Left cardiac atrium (tissue), 4 donors: ENCODE data around the gene MEI1. TPM values are rescaled to one million over a fixed set of nuclear protein-coding genes. Genes with fewer than 3 reads are reported as not detected.
A peak's percentile ranks its signal among the peaks of the same experiment; 100 is the strongest.
"Not testable (repeated sequence)": the region's sequence is repeated elsewhere in the genome, so short reads cannot be mapped to it uniquely, and the experiment has no call there.

Source experiments
- ATAC-seq, 2 donors: fragments of 200-7000 bp; cut with Tn5 transposase; one replicate each; pipeline ENCODE4 v1.9.1; 2020; ENCODE audit warnings: mild to moderate bottlenecking in 2 of 2, moderate library complexity in 2 of 2
- DNase-seq: peaks from one replicate; pipeline ENCODE4 v3.0.0-alpha.2; 2020
- intact Hi-C, 2 donors: fragments of 100-400 bp; cut with DNase I; formaldehyde crosslinking; loops; one replicate each; pipeline versions ENCODE4 v1.14.1 to v1.15.1; 2022 to 2023
- total RNA-seq, 2 donors: library from RNA; stranded (reverse); fragmentation: NEBNext Ultra II Directional; extraction: Animal tissue kit (Norgen Biotek cat#: 25700); gene quantifications; one replicate each; pipeline ENCODE4 v1.2.1, GENCODE V29; 2021
- donor health status: DM: no; HTN: yes; CAD: no.
- donor health status: DM: no; HTN: yes; CAD: no; lungs with severe emphysema.
- donor health status: DM: yes; HTN: yes; CAD: no.
- donor health status: Dilated cardiomyopathy.

MEI1 gene
- total RNA-seq, 2 donors from 2014 or later = 0.42 to 1.7 TPM

GRCh38 chr22:41826430-41827383 is 127.4 kb downstream of the MEI1 start:
- DNase-seq = no peak
- peak; percentile 45 to 62 for ATAC-seq
- intact Hi-C loops = loop anchor here in 1 of 2 donors (10.0 kb wide), 1 partner anchor 132 kb away; the partner anchor contains the start of gene MEI1

DNA sequence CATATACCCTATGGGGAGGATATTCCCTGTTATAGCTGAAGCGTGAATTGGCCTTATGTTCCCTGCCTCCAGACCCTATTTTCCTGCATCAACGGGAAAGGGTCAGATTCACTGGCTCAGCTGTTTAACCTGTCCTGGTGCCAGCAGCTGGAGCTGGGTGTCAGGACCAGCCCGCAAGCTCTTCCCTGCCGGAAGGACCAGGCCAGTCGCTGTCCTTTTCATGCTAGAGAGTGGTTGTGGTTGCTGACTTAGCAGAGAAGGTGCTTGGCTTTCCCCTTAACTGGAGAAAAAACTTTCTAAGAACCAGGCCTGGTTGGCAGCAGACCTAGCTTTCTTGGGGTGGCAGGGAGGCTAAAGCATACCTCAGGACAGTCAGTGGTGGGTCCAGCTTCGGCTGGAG is 128.4 kb downstream of the MEI1 start:
- no peak for ATAC-seq
- intact Hi-C loops = loop anchor here in 1 of 2 donors (10.0 kb wide), 1 partner anchor 133 kb away; the partner anchor contains the start of gene MEI1
- no peak for DNase-seq

GRCh38 chr22:41828516-41828915 is 129.2 kb downstream of the MEI1 start:
- intact Hi-C loops = loop anchor here in 1 of 2 donors (10.0 kb wide), 1 partner anchor 134 kb away; the partner anchor contains the start of gene MEI1
- DNase-seq (no peak), ATAC-seq (no peak)

DNA sequence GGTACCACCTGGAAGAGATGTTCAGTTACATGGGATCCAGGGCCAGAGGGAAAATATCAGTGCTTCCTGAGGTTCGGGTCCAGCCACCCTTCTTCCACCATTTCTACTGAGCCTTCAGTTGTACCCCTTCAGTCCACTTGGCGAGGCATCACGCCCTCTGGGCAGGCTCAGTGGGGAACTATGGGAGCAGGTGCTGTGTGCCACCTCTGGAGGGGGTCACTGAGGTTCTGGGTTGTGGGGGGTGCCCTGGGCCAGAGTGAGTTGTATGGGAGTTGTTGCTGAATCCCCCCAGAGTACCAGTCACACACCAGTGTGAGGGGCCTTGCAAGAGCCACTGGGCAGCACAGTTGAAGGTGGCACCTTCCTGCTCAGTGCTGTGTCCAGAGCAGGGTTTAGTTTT is 130.9 kb downstream of the MEI1 start:
- DNase-seq (no peak), ATAC-seq (no peak)
- intact Hi-C loops = no loop called here

DNA sequence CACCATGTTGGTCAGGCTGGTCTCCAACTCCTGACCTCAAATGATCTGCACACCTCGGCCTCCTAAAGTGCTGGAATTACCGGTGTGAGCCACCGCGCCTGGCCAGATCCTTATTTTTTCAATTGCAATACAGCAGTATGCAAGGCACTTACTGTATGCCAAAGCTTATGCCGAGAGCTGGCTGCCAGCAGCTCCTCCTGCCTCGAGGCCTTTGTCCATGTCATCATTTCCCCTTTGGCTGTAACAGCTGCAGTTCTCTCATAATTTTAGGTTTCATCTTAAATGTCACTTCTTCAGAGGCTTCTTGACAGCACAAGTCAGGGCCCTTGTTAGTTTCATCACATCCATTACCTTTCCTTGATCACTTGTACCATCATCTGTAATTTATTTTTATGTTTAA is 132.1 kb downstream of the MEI1 start:
- intact Hi-C loops = no loop called here
- DNase-seq (no peak), ATAC-seq (no peak)

DNA sequence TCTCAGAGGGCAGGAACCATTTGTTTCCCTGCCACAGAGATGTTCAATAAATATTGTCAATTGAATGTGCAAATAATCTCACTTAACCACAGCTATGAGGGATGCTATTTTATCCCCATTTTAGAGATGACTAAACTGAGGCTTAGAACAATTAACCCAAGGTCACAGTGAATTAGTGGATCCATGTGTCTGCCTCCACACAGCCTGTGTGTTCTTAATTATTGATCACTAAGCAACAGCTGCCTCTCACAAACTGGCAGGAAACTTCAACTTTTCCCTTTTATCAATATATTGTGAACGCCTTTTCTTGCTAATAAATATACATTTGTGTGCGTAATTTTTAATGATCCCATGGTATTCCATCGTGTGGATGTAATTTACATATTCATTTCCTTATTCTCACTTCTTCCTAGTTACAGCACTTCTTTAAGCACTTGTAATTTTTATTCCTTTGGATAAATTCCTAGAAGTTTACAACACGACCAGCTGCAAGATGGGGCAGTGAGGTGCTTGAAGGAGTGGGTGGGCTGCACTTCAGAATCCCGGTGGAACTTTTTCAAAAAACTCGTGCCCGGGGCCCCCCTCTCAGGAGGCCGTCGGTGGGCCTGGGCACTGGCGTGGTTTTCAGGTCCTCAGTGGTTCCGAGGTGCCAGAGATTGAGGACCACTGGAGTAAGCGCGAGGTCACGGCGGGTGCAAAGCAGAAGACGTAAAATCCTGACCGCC is 132.7 kb downstream of the MEI1 start:
- ATAC-seq (no peak), DNase-seq (no peak)
- intact Hi-C loops = no loop called here

GRCh38 chr22:41832553-41833368 is 133.5 kb downstream of the MEI1 start, which contains the start of gene SREBF2:
TSS of gene SREBF2 (plus strand) at chr22:41833105. CDS start at chr22:41833271, 166 bp downstream.
- DNase-seq = peak; percentile 100
- peak; percentile 97 for ATAC-seq
- intact Hi-C loops = no loop called here

DNA sequence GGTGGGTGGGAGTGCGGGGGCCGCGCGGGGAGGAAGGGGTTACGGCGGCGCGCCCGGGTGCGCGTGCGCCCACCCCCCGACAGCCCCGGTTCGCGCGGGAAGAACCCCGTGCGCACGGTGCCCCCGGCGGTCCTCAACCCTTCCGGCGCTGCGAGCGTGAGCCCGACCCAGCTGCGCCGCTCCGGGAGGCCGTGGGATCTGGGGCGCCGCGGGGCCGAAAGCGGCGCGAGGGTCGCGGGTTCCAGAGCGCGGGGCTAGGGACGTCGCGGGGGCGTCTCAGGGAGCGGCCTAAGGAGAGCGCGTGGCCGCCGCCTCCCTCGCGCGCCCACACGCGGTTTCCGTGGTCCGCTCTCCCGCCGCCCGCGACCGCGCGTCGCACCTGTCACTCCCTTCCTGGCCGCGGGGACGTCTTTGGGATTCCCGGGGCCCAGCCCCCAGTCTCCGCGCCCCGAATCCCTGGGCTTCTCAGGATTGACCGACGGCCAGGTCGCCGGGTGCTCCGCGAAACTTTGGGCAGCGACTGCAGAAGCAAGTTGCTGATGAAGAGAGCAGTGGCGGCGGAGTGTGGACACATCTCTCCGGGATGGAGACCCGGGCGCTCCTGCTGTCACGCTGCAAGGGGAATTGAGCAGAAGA is 134.2 kb downstream of the MEI1 start:
- peak; percentile 31 to 38 for ATAC-seq
- intact Hi-C loops = no loop called here

DNA sequence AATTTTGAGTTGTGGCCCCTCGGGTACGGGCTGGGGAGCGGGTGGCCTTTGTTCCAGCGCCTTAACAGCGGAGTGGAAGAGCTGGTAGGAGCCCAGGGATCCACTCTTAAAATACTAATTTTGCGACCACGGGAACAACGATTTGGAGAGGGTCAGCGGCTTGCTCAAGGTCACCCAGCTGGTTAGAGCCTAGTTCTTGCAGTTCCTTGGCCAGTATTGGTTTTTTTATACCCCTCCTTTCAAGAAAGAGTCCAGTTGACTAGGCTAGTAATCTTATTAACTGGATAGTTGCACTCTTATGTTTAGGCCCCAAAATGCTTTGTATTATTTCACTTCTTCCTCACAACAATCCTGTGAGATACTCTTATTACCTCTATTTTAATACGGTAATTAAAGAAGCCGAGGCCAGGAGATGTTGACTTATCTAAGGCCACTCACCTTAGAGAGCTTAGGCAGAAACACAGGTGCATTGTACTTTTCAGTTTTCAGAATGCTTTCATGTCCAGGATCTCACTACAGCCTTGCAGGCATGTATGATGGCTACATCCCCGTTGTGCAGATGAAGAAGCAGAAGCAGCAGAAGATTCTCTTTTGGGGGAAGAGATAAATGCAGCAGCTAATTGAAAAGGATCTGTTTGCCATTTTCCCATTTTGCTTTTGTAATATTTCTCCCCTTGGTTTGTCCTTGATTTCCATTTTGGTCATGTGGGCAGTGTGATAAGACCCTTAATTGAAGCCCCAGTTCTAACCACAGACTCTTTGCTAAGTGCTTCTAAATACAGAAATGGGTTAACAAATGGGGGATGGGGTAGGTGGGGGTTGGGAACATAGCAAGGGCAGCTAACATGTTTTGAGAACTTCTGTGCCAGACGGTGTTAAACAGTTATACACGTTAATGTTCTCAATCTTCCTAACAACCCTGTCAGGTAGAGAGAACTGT is 135.0 kb downstream of the MEI1 start:
- ATAC-seq (no peak), DNase-seq (no peak)
- intact Hi-C loops = no loop called here

More for the DNA sequence above, 134.2 kb downstream of the MEI1 start:
- peak; percentile 42 for DNase-seq

DNA sequence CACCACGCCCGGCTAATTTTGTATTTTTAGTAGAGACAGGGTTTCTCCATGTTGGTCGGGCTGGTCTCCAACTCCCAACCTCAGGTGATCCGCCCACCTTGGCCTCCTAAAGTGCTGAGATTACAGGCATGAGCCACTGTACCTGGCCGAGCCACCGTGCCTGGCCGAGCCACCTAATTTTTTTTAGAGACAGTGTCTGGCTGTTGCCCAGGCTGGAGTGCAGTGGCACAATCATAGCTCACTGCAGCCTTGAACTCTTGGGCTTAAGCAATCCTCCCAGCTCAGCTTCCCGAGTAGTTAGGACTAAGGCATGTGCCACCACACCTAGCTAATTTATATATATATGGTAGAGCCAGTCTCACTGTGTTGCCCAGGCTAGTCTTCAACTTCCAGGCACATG is 136.2 kb downstream of the MEI1 start:
- intact Hi-C loops, ATAC-seq: not testable (repeated sequence)

GRCh38 chr22:41836551-41836950 is 137.2 kb downstream of the MEI1 start:
- ATAC-seq (no peak), DNase-seq (no peak)
- intact Hi-C loops = no loop called here

More for the DNA sequence above, 136.2 kb downstream of the MEI1 start:
- not testable (repeated sequence) for DNase-seq

GRCh38 chr22:41838842-41839618 is 139.7 kb downstream of the MEI1 start:
- DNase-seq (no peak), ATAC-seq (no peak)
- intact Hi-C loops = no loop called here

GRCh38 chr22:41840216-41840615 is 140.9 kb downstream of the MEI1 start:
- no peak for ATAC-seq

DNA sequence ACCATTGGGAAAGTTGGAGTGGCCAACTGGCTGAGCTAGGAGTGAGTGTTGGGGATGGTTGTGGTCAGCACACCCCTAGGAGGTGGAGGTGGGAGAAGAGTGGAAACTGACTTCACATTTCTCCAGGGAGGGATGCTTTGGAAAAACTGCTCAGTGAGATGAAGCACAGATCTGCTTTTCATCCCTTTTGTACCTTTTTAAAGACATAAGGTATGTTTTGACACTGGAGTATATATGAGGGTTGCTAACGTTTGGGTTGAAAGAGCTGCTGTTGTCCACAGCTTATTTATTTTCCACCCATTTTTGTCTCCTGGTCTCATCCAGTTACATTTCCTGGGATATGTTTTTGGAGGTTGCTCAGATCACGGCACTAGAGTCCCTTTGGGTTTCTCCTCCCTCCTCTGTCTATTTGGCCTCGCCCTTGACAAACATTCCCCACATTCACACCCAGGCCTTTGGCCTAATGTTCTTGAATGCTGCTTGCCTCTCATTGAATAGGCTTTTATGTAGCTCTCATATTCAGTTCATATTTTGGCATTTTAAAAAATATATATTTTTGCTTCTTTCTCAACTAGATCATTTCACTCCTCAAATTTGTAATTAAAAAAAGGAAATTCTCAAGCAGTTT is 141.9 kb downstream of the MEI1 start:
- DNase-seq = no peak
- no peak for ATAC-seq
- intact Hi-C loops = no loop called here

More at GRCh38 chr22:41840216-41840615, 140.9 kb downstream of the MEI1 start:
- no peak for DNase-seq
- intact Hi-C loops = no loop called here

GRCh38 chr22:41842996-41843970 is 144.0 kb downstream of the MEI1 start:
- DNase-seq = no peak
- intact Hi-C loops = no loop called here
- ATAC-seq = no peak
